Keratinocyte (primary cell): ENCODE data around the gene IGSF23. TPM values are rescaled to one million over a fixed set of nuclear protein-coding genes. Genes with fewer than 3 reads are reported as not detected.

Source experiments
- DNase-seq: peaks from one replicate; pipeline ENCODE4 v3.0.0-alpha.2; 2011; ENCODE audit warnings: low read depth, missing footprints, low spot score
- FAIRE-seq: peaks from 2 replicates; lab custom pipeline; 2011; peaks lifted over from hg19 to GRCh38; lab: Jason Lieb, UNC
- H2AFZ ChIP-seq: 2 replicates; pipeline ENCODE4 v1.6.0; 2012; ENCODE audit warnings: low read length, control low read depth, inconsistent platforms; ENCODE audit not compliant: control insufficient read depth
- H3K27ac ChIP-seq: 2 replicates; pipeline ENCODE4 v1.5.1; 2011; ENCODE audit warnings: low read length; ENCODE audit not compliant: control insufficient read depth, insufficient read depth
- H3K27me3 ChIP-seq: 3 replicates; pipeline ENCODE4 v1.6.0; 2011; ENCODE audit warnings: low read length; ENCODE audit not compliant: control insufficient read depth, insufficient read depth; ENCODE audit errors: extremely low read depth
- H3K36me3 ChIP-seq, 2 experiments: 2 replicates in 1 of 2; 3 replicates in 1 of 2; pipeline ENCODE4 v1.5.1; 2011; ENCODE audit warnings: low read length in 2 of 2, mild to moderate bottlenecking in 1 of 2; ENCODE audit not compliant: control insufficient read depth in 2 of 2, insufficient read depth in 2 of 2; ENCODE audit errors: extremely low read depth in 1 of 2
- H3K4me1 ChIP-seq: 3 replicates; pipeline ENCODE4 v1.5.1; 2011; ENCODE audit warnings: low read length; ENCODE audit not compliant: control insufficient read depth, insufficient read depth; ENCODE audit errors: extremely low read depth
- H3K4me2 ChIP-seq: 3 replicates; pipeline ENCODE4 v1.6.0; 2011; ENCODE audit warnings: low read depth, low read length; ENCODE audit not compliant: control insufficient read depth, insufficient read depth; ENCODE audit errors: extremely low read depth
- H3K4me3 ChIP-seq, 3 experiments: fragments of 200-600 bp in 1 of 3; sonication (generic) in 1 of 3; 2 replicates in 2 of 3; 3 replicates in 1 of 3; pipeline ENCODE4 v1.5.1; 2011 to 2016; ENCODE audit warnings: low read length in 3 of 3, mild to moderate bottlenecking in 3 of 3, control low read depth in 2 of 3, inconsistent platforms in 1 of 3, low read depth in 1 of 3, mixed read lengths in 1 of 3, mixed run types in 1 of 3, moderate library complexity in 1 of 3; ENCODE audit not compliant: control insufficient read depth in 2 of 3, insufficient read depth in 2 of 3; ENCODE audit errors: extremely low read depth in 1 of 3
- H3K79me2 ChIP-seq: 2 replicates; pipeline ENCODE4 v1.6.0; 2012; ENCODE audit warnings: low read length; ENCODE audit not compliant: control insufficient read depth, insufficient read depth
- H3K9ac ChIP-seq: 3 replicates; pipeline ENCODE4 v1.6.0; 2011; ENCODE audit warnings: low read length; ENCODE audit not compliant: control insufficient read depth, insufficient read depth; ENCODE audit errors: extremely low read depth
- H3K9me1 ChIP-seq: 3 replicates; pipeline ENCODE4 v1.6.0; 2011; ENCODE audit warnings: low read length; ENCODE audit not compliant: control insufficient read depth, insufficient read depth; ENCODE audit errors: extremely low read depth
- H3K9me3 ChIP-seq: 2 replicates; pipeline ENCODE4 v1.5.1; 2012; ENCODE audit warnings: low read depth, low read length; ENCODE audit not compliant: control insufficient read depth
- H4K20me1 ChIP-seq: 3 replicates; pipeline ENCODE4 v1.6.0; 2011; ENCODE audit warnings: low read length; ENCODE audit not compliant: control insufficient read depth, insufficient read depth; ENCODE audit errors: extremely low read depth
- CTCF ChIP-seq, 3 experiments: IDR thresholded peaks in 1 of 3; conservative IDR thresholded peaks in 1 of 3; optimal IDR thresholded peaks in 1 of 3; 2 replicates in 2 of 3; 3 replicates in 1 of 3; pipeline versions ENCODE3 to v1.5.1; 2011; ENCODE audit warnings: low read length in 3 of 3, mild to moderate bottlenecking in 3 of 3, moderate library complexity in 2 of 3, control low read depth in 1 of 3, inconsistent platforms in 1 of 3; ENCODE audit not compliant: insufficient read depth in 2 of 3; ENCODE audit errors: extremely low read depth in 1 of 3
- EZH2 ChIP-seq: IDR thresholded peaks from one replicate; pipeline ENCODE4 v1.6.1; 2012; ENCODE audit warnings: inconsistent platforms, mild to moderate bottlenecking, low read length, moderate library complexity
- dilution Hi-C: fragments of 300-500 bp; cut with MboI; formaldehyde crosslinking; loops from one replicate; pipeline ENCODE4 v1.7.0; 2020; ENCODE audit warnings: low sequenced_read_pairs; ENCODE audit not compliant: extremely low pct_ligation_motif_present
- polyA plus RNA-seq, 5 experiments: library from polyadenylated mRNA; depleted of rRNA in 3 of 5; stranded (reverse) in 3 of 5; stranded (forward) in 1 of 5; unstranded in 1 of 5; fragments of >200 nt; gene quantifications; 1 replicate in 1 of 5; 2 replicates in 3 of 5; 3 replicates in 1 of 5; pipeline versions ENCODE4 v1.2.1 to v1.2.3, GENCODE V29; 2011 to 2012; ENCODE audit warnings: missing spikeins in 2 of 5, low read depth in 1 of 5, low replicate concordance in 1 of 5

Gene IGSF23
- polyA plus RNA-seq, 1 donor (not counting 4 experiments of a cell fraction or from before 2014, with no cell fraction given): 0.07 TPM

- no peak overlapping the region for H3K4me2 ChIP-seq
- H3K9me3 ChIP-seq: no peaks in the 10 kb centered on the region
- TF ChIP-seq CTCF (optimal IDR thresholded peaks at IDR 0.05 in 1 of 3, IDR thresholded peaks at IDR 0.05 in 1 of 3, conservative IDR thresholded peaks at IDR 0.05 in 1 of 3; ENCODE audit: extremely low read depth in 1 of 3, insufficient read depth in 2 of 3, low read length in 3 of 3): no peak
- TF ChIP-seq EZH2: no peak
- H4K20me1 ChIP-seq: no peaks in the 10 kb centered on the region
- H3K4me1 ChIP-seq: peaks cover 21% of the 10 kb centered on the region
- FAIRE-seq: no peak
- dilution Hi-C loops: no loop called here
- H3K27ac ChIP-seq: no peak overlapping the region
- no peaks in the 10 kb centered on the region for H3K27me3 ChIP-seq
- H3K4me3 ChIP-seq: no peak overlapping the region
- no peaks in the 10 kb centered on the region for H3K79me2 ChIP-seq
- peaks cover 0 to 5% of the 10 kb centered on the region in 2 experiments for H3K36me3 ChIP-seq
- DNase-seq: no peak
- no peak overlapping the region for H2AFZ ChIP-seq
- H3K9me1 ChIP-seq: no peaks in the 10 kb centered on the region
- H3K9ac ChIP-seq: no peak overlapping the region
These were observed 67.2 kb downstream of the IGSF23 start for GRCh38 chr19:44680536-44680935.

- Histone ChIP-seq H3K4me3 (no peak overlapping the region), H3K9ac (no peak overlapping the region), H2AFZ (no peak overlapping the region), H3K27me3 (no peaks in the 10 kb centered on the region), H3K27ac (no peak overlapping the region), H3K4me1 (peaks cover 16% of the 10 kb centered on the region), H3K4me2 (no peak overlapping the region), H3K9me1 (no peaks in the 10 kb centered on the region), H4K20me1 (no peaks in the 10 kb centered on the region), H3K36me3 (peaks cover 0 to 5% of the 10 kb centered on the region in 2 experiments), H3K79me2 (no peaks in the 10 kb centered on the region), H3K9me3 (no peaks in the 10 kb centered on the region)
- DNase-seq (no peak), FAIRE-seq (no peak)
- TF ChIP-seq EZH2 (no peak), CTCF (optimal IDR thresholded peaks at IDR 0.05 in 1 of 3, IDR thresholded peaks at IDR 0.05 in 1 of 3, conservative IDR thresholded peaks at IDR 0.05 in 1 of 3; ENCODE audit: extremely low read depth in 1 of 3, insufficient read depth in 2 of 3, low read length in 3 of 3) (no peak)
- dilution Hi-C loops: no loop called here
These were observed 68.8 kb downstream of the IGSF23 start for GRCh38 chr19:44681992-44682790.
